ENCODE measurements around the gene KIF25.

KIF25 gene

DNA sequence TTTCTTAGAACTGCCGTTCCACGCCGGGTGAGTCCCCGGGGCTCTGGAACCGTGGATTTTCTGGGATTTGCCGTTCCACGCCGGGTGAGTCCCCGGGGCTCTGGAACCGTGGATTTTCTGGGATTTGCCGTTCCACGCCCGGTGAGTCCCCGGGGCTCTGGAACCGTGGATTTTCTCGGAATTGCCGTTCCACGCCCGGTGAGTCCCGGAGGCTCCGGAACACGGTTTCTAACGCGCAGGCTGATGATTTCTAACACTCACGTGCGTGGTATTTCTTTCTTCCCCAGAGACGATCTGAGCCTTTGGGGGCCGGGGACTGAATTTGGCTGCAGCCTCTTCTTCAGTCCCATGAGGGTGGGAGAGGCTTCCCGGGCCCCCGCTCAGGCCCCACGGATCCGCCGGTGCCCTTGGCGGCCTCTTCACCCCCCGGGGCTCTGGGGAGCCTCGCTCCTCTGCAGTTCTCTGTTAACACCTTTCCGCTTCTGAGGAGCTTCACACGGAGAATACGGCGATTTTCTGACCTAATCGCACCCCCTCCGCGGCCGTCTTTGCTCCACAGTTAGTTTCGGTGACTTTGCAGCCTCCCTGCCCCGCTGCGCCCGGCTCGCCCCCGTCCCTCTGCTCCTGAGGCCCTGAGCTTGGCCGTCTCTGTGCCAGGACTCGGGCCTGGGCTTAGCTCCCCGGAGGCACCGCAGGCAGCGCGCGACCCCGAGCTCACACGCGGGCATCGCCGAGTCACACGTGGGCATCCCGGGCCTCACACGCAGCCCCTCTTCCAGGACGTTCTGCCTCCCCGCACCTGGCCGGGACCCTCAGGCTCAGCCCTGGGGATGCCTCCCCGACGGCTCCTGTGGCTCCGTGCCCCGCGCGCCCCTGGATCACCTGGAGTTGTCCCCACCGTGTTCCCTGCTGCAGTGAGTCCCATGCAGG, 7.2 kb upstream of the KIF25 start:
- Histone ChIP-seq H3K9me2 (replicated peaks; ENCODE audit: insufficient read depth, low read length) (no peaks in the 10 kb centered on the region), H2AFZ (ENCODE audit: low read depth, low read length, severe bottlenecking) (no peak overlapping the region), H3K27me3 (ENCODE audit: low read length) (no peaks in the 10 kb centered on the region), H3K79me2 (ENCODE audit: insufficient read depth, low read length) (no peaks in the 10 kb centered on the region), H3K9ac (ENCODE audit: low read length) (no peak overlapping the region), H3K4me3 (ENCODE audit: insufficient read depth, low read length, poor library complexity, severe bottlenecking) (no peak overlapping the region), H4K20me1 (ENCODE audit: low read depth, low read length) (no peaks in the 10 kb centered on the region), H3K27ac (ENCODE audit: low read depth, low read length) (no peak overlapping the region), H3K36me3 (ENCODE audit: low read length) (no peaks in the 10 kb centered on the region), H3K4me2 (ENCODE audit: low read depth, low read length, poor library complexity, severe bottlenecking) (no peak overlapping the region), H3K9me3 (ENCODE audit: insufficient read depth, low read length) (peaks cover 4% of the 10 kb centered on the region; the same call in 1 of the 2 replicates), H3F3A (ENCODE audit: insufficient read depth) (no peaks in the 10 kb centered on the region)
- TF ChIP-seq, protein P1, sequence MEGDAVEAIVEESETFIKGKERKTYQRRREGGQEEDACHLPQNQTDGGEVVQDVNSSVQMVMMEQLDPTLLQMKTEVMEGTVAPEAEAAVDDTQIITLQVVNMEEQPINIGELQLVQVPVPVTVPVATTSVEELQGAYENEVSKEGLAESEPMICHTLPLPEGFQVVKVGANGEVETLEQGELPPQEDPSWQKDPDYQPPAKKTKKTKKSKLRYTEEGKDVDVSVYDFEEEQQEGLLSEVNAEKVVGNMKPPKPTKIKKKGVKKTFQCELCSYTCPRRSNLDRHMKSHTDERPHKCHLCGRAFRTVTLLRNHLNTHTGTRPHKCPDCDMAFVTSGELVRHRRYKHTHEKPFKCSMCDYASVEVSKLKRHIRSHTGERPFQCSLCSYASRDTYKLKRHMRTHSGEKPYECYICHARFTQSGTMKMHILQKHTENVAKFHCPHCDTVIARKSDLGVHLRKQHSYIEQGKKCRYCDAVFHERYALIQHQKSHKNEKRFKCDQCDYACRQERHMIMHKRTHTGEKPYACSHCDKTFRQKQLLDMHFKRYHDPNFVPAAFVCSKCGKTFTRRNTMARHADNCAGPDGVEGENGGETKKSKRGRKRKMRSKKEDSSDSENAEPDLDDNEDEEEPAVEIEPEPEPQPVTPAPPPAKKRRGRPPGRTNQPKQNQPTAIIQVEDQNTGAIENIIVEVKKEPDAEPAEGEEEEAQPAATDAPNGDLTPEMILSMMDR (IDR thresholded peaks at IDR 0.05; ENCODE audit: insufficient read depth, low read length, poor library complexity, severe bottlenecking): no peak
- no peak for TF ChIP-seq EZH2phosphoT487 (conservative IDR thresholded peaks at IDR 0.05; ENCODE audit: low read length)

DNA sequence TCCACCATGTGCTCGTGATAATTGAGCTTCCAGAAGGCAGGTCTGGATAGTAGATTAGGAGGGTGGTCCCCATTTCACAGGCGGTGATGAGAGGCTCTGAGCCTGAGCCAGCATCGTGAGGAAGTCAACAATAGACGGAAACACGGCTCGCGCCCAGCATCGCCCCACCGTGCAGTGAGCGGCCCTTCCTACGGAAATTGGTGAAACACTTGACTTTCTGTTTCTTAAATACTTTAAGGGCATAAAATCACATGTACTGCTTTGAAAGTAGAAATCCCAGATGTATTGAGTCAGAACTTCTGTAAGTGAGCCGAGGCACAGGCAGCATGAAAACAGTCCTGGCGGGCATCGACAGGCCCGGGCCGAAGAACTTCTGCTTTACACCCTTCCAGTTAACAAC, 4.3 kb upstream of the KIF25 start:
- H3K36me3 ChIP-seq (ENCODE audit: low read length): no peaks in the 10 kb centered on the region
- no peaks in the 10 kb centered on the region for H3K79me2 ChIP-seq (ENCODE audit: insufficient read depth, low read length)
- no peak overlapping the region for H3K4me3 ChIP-seq (ENCODE audit: insufficient read depth, low read length, poor library complexity, severe bottlenecking)
- TF ChIP-seq, protein P1 (IDR thresholded peaks at IDR 0.05; ENCODE audit: insufficient read depth, low read length, poor library complexity, severe bottlenecking): no peak
- TF ChIP-seq EZH2phosphoT487 (conservative IDR thresholded peaks at IDR 0.05; ENCODE audit: low read length): no peak
- no peaks in the 10 kb centered on the region for H3K9me2 ChIP-seq (replicated peaks; ENCODE audit: insufficient read depth, low read length)
- H4K20me1 ChIP-seq (ENCODE audit: low read depth, low read length): no peaks in the 10 kb centered on the region
- H3K9me3 ChIP-seq (ENCODE audit: insufficient read depth, low read length): peaks cover 4% of the 10 kb centered on the region; the same call in 1 of the 2 replicates
- H3K9ac ChIP-seq (ENCODE audit: low read length): no peak overlapping the region
- no peaks in the 10 kb centered on the region for H3F3A ChIP-seq (ENCODE audit: insufficient read depth)
- H3K27ac ChIP-seq (ENCODE audit: low read depth, low read length): no peak overlapping the region
- no peaks in the 10 kb centered on the region for H3K27me3 ChIP-seq (ENCODE audit: low read length)
- no peak overlapping the region for H2AFZ ChIP-seq (ENCODE audit: low read depth, low read length, severe bottlenecking)
- H3K4me2 ChIP-seq (ENCODE audit: low read depth, low read length, poor library complexity, severe bottlenecking): no peak overlapping the region

DNA sequence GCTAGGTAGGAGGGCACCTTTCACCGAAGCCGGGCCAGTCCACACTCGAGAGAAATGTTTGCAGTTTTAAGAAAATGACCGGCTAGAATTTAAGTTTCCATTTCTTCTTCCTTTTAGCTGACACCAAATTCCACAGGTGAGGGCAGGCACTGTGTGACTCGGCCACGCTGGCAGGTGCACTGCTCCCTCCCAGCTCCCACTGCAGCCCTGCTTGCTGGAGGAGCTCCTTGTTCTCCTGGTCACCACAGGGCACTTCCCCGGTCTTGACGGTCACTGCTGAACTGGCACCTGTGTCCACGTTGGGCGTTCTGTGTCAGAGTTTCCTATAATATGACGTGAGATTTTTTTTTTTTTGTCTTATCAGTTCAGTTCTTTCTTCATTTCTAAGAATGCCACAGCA, 3.6 kb upstream of the KIF25 start:
- H3K9ac ChIP-seq (ENCODE audit: low read length): no peak overlapping the region
- H3K9me3 ChIP-seq (ENCODE audit: insufficient read depth, low read length): peaks cover 4% of the 10 kb centered on the region; the same call in 1 of the 2 replicates
- no peaks in the 10 kb centered on the region for H3K27me3 ChIP-seq (ENCODE audit: low read length)
- no peak for TF ChIP-seq EZH2phosphoT487 (conservative IDR thresholded peaks at IDR 0.05; ENCODE audit: low read length)
- TF ChIP-seq, protein P1 (IDR thresholded peaks at IDR 0.05; ENCODE audit: insufficient read depth, low read length, poor library complexity, severe bottlenecking): no peak
- H3F3A ChIP-seq (ENCODE audit: insufficient read depth): no peaks in the 10 kb centered on the region
- no peaks in the 10 kb centered on the region for H3K36me3 ChIP-seq (ENCODE audit: low read length)
- no peak overlapping the region for H2AFZ ChIP-seq (ENCODE audit: low read depth, low read length, severe bottlenecking)
- no peak overlapping the region for H3K27ac ChIP-seq (ENCODE audit: low read depth, low read length)
- no peaks in the 10 kb centered on the region for H4K20me1 ChIP-seq (ENCODE audit: low read depth, low read length)
- no peak overlapping the region for H3K4me3 ChIP-seq (ENCODE audit: insufficient read depth, low read length, poor library complexity, severe bottlenecking)
- H3K4me2 ChIP-seq (ENCODE audit: low read depth, low read length, poor library complexity, severe bottlenecking): no peak overlapping the region
- no peaks in the 10 kb centered on the region for H3K79me2 ChIP-seq (ENCODE audit: insufficient read depth, low read length)
- H3K9me2 ChIP-seq (replicated peaks; ENCODE audit: insufficient read depth, low read length): no peaks in the 10 kb centered on the region

All from SU-DHL-6 (cell line).